AG04450 (cell line): ENCODE results near the gene CDKAL1. TPM values are rescaled to one million over a fixed set of nuclear protein-coding genes. Genes with fewer than 3 reads are reported as not detected.

ENCODE experiments used
- CTCF ChIA-PET: fragments of 300-600, 350-600 bp; formaldehyde crosslinking; extraction: SDS; loops from one replicate; lab custom pipeline; 2022; ENCODE audit warnings: antibody characterized with exemption, inconsistent platforms; lab: Charles Lee
- POLR2A ChIA-PET: fragments of 350-600 bp; formaldehyde crosslinking; extraction: SDS; loops from one replicate; lab custom pipeline; 2021; ENCODE audit warnings: antibody characterized with exemption, inconsistent platforms; lab: Yijun Ruan, JAX
- DNase-seq: peaks from one replicate; pipeline ENCODE4 v3.0.0-alpha.2; 2011; ENCODE audit warnings: low read depth, low spot score
- H3K27ac ChIP-seq: one replicate; pipeline ENCODE4 v1.5.1; 2012; ENCODE audit warnings: low read depth, low read length, control low read depth
- H3K27me3 ChIP-seq: one replicate; pipeline ENCODE4 v1.6.0; 2012; ENCODE audit warnings: low read length; ENCODE audit not compliant: control insufficient read depth, insufficient read depth
- H3K4me3 ChIP-seq: 2 replicates; pipeline ENCODE4 v1.5.1; 2011; ENCODE audit warnings: mild to moderate bottlenecking, low read depth, low read length, control low read depth
- H3K9me3 ChIP-seq: 2 replicates; pipeline ENCODE4 v1.5.1; 2012; ENCODE audit warnings: low read length; ENCODE audit not compliant: control insufficient read depth, insufficient read depth
- CTCF ChIP-seq: IDR thresholded peaks from 2 replicates; pipeline ENCODE4 v1.5.1; 2011; ENCODE audit warnings: low read depth, low read length, control low read depth, inconsistent platforms
- polyA plus RNA-seq: library from polyadenylated mRNA; depleted of rRNA; stranded (reverse); fragments of >200 nt; gene quantifications from 2 replicates; pipeline ENCODE4 v1.2.3, GENCODE V29; 2011

CDKAL1 gene
- polyA plus RNA-seq, 1 experiment, result 9.2 TPM

- no peak for DNase-seq
- no peak overlapping the region for H3K4me3 ChIP-seq
- ChIA-PET POLR2A (no interaction called here), CTCF (no interaction called here)
- H3K9me3 ChIP-seq, result no peaks in the 10 kb centered on the region
- no peak overlapping the region for H3K27ac ChIP-seq
- no peaks in the 10 kb centered on the region for H3K27me3 ChIP-seq
- no peak for TF ChIP-seq CTCF
Measured at GRCh38 chr6:20629509-20629908, 95.3 kb downstream of the CDKAL1 start.

- no peak for DNase-seq
- ChIA-PET POLR2A (no interaction called here), CTCF (no interaction called here)
- H3K4me3 ChIP-seq, result no peak overlapping the region
- H3K9me3 ChIP-seq, result no peaks in the 10 kb centered on the region
- H3K27ac ChIP-seq, result no peak overlapping the region
- H3K27me3 ChIP-seq, result no peaks in the 10 kb centered on the region
- TF ChIP-seq CTCF, result no peak
Measured at GRCh38 chr6:20630136-20630535, 95.9 kb downstream of the CDKAL1 start.

GRCh38 chr6:20630617-20631548 lies 96.6 kb downstream of the CDKAL1 start:
- DNase-seq, result no peak
- ChIA-PET POLR2A (no interaction called here), CTCF (no interaction called here)

GRCh38 chr6:20631549-20631924 lies 97.3 kb downstream of the CDKAL1 start:
- H3K9me3 ChIP-seq, result no peaks in the 10 kb centered on the region
- no peak for DNase-seq
- H3K27me3 ChIP-seq, result no peaks in the 10 kb centered on the region
- ChIA-PET CTCF (no interaction called here), POLR2A (no interaction called here)
- H3K27ac ChIP-seq, result no peak overlapping the region
- no peak for TF ChIP-seq CTCF
- no peak overlapping the region for H3K4me3 ChIP-seq

More at GRCh38 chr6:20630617-20631548, 96.6 kb downstream of the CDKAL1 start:
- H3K27me3 ChIP-seq, result no peaks in the 10 kb centered on the region
- H3K27ac ChIP-seq, result no peak overlapping the region
- no peak overlapping the region for H3K4me3 ChIP-seq
- TF ChIP-seq CTCF, result no peak
- no peaks in the 10 kb centered on the region for H3K9me3 ChIP-seq

- CTCF ChIA-PET, result no interaction called here
- no peaks in the 10 kb centered on the region for H3K9me3 ChIP-seq
- POLR2A ChIA-PET, result interaction anchor here (0.5 kb wide), 1 partner anchor 638 kb away, joined by 4 read pairs; no protein-coding TSS in a partner anchor
- DNase-seq, result no peak
- no peak for TF ChIP-seq CTCF
- no peak overlapping the region for H3K27ac ChIP-seq
- no peak overlapping the region for H3K4me3 ChIP-seq
- no peaks in the 10 kb centered on the region for H3K27me3 ChIP-seq
Measured at GRCh38 chr6:20632696-20633095, 98.4 kb downstream of the CDKAL1 start.
